Epithelial cell of proximal tubule (primary cell): ENCODE measurements around the gene ESRRA. TPM values are rescaled to one million over a fixed set of nuclear protein-coding genes. Genes with fewer than 3 reads are reported as not detected.

Experiments
- DNase-seq: peaks from one replicate; pipeline ENCODE4 v3.0.0-alpha.2; 2011; ENCODE audit warnings: low read depth
- H3K4me3 ChIP-seq: 2 replicates; pipeline ENCODE4 v1.5.1; 2011; ENCODE audit warnings: low read depth, mild to moderate bottlenecking, low read length
- total RNA-seq: library from RNA; depleted of rRNA; stranded (reverse); fragments of >200 nt; gene quantifications from 2 replicates; pipeline ENCODE4 v1.2.3, GENCODE V29; 2015
- TF ChIP-seq, protein P1 (sequence below): conservative IDR thresholded peaks from 2 replicates; pipeline ENCODE4 v1.5.1; 2012; ENCODE audit warnings: low read depth, mild to moderate bottlenecking, low read length

ESRRA gene
- total RNA-seq, 1 donor from 2014 or later: 47.2 TPM

DNA sequence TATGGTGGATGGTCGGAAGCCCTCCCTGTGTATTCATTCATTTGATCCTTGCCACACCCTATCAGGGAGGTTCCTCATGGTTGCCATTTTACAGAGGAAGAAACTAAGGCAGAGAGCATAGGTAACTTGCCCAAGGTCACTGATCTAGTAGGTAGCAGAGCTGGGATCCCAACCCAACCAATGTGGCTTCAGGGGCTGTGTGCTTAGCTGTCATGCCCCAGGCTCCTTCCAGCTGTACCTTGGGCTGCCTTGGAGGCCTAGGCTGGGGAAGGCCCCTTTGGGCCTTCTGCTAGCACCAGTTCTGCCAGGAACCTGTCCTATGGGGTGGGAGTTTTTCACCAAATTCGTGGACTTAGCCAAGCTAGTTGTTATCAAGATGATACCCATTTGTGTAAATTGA lies 29.5 kb upstream of the ESRRA start:
- TF ChIP-seq, protein P1, sequence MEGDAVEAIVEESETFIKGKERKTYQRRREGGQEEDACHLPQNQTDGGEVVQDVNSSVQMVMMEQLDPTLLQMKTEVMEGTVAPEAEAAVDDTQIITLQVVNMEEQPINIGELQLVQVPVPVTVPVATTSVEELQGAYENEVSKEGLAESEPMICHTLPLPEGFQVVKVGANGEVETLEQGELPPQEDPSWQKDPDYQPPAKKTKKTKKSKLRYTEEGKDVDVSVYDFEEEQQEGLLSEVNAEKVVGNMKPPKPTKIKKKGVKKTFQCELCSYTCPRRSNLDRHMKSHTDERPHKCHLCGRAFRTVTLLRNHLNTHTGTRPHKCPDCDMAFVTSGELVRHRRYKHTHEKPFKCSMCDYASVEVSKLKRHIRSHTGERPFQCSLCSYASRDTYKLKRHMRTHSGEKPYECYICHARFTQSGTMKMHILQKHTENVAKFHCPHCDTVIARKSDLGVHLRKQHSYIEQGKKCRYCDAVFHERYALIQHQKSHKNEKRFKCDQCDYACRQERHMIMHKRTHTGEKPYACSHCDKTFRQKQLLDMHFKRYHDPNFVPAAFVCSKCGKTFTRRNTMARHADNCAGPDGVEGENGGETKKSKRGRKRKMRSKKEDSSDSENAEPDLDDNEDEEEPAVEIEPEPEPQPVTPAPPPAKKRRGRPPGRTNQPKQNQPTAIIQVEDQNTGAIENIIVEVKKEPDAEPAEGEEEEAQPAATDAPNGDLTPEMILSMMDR: no peak
- no peak overlapping the region for H3K4me3 ChIP-seq
- no peak for DNase-seq

DNA sequence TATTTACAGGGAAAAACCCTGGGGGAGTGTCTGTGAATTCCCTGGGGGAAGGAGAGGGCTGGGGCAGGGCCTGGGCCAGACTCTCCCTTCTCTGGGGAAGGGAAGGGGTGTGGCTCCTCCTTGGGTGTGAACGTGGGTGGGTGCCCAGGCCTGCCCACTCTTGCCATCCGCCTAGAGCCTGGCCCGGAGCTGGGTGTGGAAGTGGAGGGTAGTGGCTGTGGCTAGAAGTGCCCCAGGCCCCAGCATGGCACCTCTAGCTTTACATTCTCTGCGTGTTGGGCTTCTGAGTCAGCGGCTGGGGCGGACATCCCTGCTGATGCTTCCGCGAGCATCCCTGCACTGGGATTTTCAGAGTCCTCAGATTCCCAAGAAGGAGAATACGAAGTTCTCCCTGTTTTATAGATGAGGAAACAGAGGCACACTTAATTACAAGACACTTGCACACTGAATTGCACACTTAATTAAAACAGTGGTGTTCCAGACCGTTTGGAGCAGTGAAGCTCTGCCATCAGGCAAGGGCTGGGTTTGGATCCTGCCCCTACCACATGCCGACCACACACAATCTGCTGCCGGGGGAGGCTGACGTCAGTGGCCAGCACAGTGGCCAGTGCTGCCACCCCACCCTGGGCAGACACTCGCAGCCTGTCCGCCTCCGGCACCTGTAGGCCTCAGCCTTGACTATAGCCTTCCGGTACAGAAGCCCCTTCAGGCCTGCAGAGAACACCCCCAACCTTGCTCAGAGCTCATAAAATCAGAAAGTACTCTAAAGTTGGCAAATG lies 28.5 kb upstream of the ESRRA start:
- TF ChIP-seq, protein P1: no peak
- DNase-seq: no peak
- no peak overlapping the region for H3K4me3 ChIP-seq

DNA sequence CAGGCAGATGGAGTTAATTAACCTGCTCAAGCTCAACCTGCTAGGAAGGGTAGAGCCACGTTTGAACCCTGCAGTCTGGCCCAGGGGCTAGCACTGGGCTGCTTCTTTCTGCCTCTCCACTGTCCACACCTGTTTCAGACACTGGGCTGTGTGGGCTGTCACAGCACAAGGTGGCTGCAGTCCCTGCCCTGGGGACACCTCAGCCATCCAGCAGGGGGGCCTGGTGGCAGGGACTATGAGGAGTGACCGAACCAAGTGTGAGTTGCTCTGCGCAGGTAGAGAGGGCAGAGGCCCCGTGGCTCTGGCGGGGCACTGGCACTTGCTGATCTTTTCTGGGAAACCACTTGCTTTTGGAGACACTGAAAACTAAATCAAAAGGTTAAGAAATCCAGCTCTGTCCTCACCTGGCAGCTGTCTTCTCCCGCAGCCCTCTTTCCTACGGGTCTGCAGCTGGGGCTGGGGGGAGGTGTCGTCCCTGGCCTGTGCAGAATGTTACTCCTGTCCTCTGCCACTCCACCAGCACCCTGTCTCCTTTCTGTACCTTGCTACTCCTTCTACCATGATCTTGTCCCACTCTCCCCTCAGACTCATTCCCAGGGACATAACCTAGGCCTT lies 26.6 kb upstream of the ESRRA start:
- TF ChIP-seq, protein P1: no peak
- H3K4me3 ChIP-seq: no peak overlapping the region
- DNase-seq: no peak

DNA sequence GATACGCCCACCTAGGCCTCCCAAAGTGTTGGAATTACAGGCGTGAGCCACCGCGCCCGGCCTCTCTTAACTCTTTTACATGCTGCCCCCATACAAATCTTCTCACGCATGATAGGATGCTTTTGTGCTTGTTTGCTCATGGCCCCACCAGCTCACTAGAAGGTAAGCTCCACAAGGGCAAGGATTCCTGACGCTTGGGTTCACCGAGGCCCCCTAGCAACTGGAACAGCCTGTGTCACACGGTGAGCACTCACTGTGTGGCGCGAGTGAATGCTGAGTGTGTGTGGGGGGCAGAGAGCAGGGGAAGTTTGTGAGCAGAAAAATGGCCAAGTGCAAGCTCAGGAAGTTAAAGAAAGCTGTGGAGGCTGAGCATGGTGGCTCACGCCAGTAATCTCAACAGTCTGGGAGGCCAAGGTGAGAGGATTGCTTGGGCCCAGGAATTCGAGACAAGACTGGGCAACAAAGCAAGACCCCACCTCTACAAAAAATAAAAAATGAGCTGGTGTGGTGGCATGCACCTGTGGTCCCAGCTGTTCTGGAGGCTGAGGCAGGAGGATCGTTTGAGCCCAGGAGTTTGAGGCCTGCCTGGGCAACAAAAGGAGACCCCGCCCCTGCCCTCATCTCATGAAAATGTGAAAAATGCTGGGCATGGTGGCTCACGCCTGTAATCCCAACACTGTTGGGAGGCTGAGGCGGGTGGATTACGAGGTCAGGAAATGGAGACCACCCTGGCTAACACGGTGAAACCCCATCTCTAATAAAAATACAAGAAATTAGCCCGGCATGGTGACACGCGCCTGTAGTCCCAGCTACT lies 23.2 kb upstream of the ESRRA start:
- TF ChIP-seq, protein P1: no peak
- no peak for DNase-seq
- no peak overlapping the region for H3K4me3 ChIP-seq

DNA sequence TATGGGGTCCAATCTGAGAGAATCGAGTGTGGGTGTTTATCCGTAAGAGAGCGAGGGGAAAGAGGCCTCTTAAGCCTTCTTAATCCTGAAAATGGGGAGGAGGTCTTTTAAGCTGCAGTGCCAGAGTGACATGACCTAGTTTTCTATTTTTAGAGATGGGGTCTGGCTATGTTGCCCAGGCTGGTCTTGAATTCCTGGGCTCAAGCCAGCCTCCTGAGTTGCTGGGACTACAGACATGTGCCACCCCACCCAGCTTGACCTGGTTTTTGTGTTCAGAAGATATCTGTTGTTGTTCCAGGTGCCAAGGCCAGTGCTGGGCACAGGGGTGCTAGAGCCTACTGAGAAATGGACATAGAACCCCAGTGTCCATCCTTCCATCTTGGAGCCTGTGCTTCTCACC lies 22.2 kb upstream of the ESRRA start:
- peak overlapping the region; percentile 94 for H3K4me3 ChIP-seq
- DNase-seq: no peak
- TF ChIP-seq, protein P1: no peak

DNA sequence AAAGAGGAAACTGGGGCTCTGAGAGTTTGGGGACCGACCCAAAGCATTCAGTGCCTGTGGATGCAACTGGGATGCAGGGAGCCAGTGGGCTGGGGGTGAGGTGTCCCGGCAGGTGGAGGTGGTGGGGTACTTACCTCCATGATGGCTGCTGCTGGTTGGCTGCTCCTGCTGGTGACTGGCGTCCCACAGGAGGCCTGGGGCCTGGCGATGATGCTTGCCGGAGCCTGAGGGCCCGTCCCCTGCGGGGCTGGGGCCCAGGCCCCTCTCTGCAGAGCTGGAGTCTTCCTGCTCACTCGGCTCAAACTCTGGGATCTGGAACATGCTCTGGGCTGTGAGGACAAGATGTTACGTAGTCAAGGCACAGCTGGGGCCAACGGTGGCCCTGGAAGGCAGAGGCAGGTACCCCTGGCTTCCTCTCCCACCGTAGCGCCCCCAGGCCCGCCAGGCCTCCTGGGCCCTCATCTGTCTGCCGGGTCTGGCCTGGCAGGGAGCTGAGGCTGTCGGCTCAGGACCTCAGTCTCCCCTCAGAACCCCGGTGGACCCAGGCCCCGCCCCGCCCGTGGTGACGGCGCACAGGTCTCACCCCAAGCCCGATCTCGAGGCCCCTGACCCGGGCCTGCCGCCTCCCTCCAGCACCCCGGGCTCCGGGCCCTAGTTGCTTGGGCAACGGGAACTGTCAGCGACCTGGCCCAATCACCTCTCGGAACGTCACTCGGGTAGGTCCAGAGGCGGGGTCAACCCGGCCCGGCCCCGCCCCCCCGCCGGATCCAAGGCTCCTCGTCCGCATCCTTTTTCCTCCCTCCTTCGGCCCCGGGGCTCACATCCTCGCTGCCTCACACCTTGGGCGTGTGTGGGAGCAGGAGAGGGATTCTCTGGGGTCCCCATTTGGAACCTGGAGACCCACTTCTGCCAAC lies 21.0 kb upstream of the ESRRA start, which contains the start of gene BAD:
TSS of gene BAD (minus strand) at position 618 of the 914 bp plus-strand sequence. CDS start at position 321, 297 bp downstream.
- TF ChIP-seq, protein P1: no peak
- peak within 1 kb of the TSS; percentile 94 for H3K4me3 ChIP-seq
- DNase-seq: no peak
